MM.1S (cell line): ENCODE results near the gene GABRD.

Source experiments
- CTCF ChIP-seq: fragments of 300-600 bp; sonication (generic); IDR thresholded peaks from 2 replicates; pipeline ENCODE4 v1.5.1; 2016; ENCODE audit warnings: antibody characterized with exemption, low read length, mixed read lengths
- EZH2phosphoT487 ChIP-seq: fragments of 300-600 bp; sonication (generic); IDR thresholded peaks from 2 replicates; pipeline ENCODE4 v1.6.1; 2018; ENCODE audit warnings: antibody characterized with exemption, low read length

- no peak for TF ChIP-seq CTCF
- TF ChIP-seq EZH2phosphoT487 = no peak
Measured at GRCh38 chr1:1976031-1976430, 43.1 kb upstream of the GABRD start.
